ENCODE measurements around the gene AK8. TPM values are rescaled to one million over a fixed set of nuclear protein-coding genes. Genes with fewer than 3 reads are reported as not detected.

AK8 gene
- total RNA-seq, 2 experiments from 2014 or later: 0.27 TPM; not detected in 1

- no peak overlapping the region for H3K27ac ChIP-seq (ENCODE audit: low read depth, low read length, poor library complexity, severe bottlenecking)
- H3K9me3 ChIP-seq (ENCODE audit: low read length): no peaks in the 10 kb centered on the region
- ChIA-PET POLR2A (no interaction called here), CTCF (ENCODE audit: unreplicated experiment) (no interaction called here)
- H3K9me2 ChIP-seq (ENCODE audit: insufficient read depth, low read length): no peaks in the 10 kb centered on the region
- H3K4me1 ChIP-seq (ENCODE audit: insufficient read depth, low read length, poor library complexity, severe bottlenecking): no peaks in the 10 kb centered on the region
- H2AFZ ChIP-seq (ENCODE audit: low read length): no peak overlapping the region
- no TSS peak for BruUV-seq (replicated peaks)
- H3K79me2 ChIP-seq (ENCODE audit: insufficient read depth, low read depth, low read length): no peaks in the 10 kb centered on the region
- intact Hi-C loops (cut with micrococcal nuclease; ENCODE audit: unreplicated experiment): no loop called here
- no peak overlapping the region for H3K4me3 ChIP-seq (ENCODE audit: low read depth, low read length, poor library complexity, severe bottlenecking)
- TF ChIP-seq EZH2phosphoT487 (IDR thresholded peaks at IDR 0.05; ENCODE audit: borderline replicate concordance, low read depth, low read length) (no peak), CTCF (conservative IDR thresholded peaks at IDR 0.05; ENCODE audit: low read length) (no peak)
- no peaks in the 10 kb centered on the region for H3K36me3 ChIP-seq (ENCODE audit: insufficient read depth, low read length)
- no peak overlapping the region for H3K4me2 ChIP-seq (ENCODE audit: low read length)
- no peaks in the 10 kb centered on the region for H4K20me1 ChIP-seq (ENCODE audit: insufficient read depth, low read length)
- DNase-seq (ENCODE audit: low spot score): no peak
Measured at GRCh38 chr9:132842124-132843044, 35.7 kb downstream of the AK8 start.

GRCh38 chr9:132840980-132841379 is 37.1 kb downstream of the AK8 start:
- no peaks in the 10 kb centered on the region for H3K36me3 ChIP-seq (ENCODE audit: insufficient read depth, low read length)

More at GRCh38 chr9:132840980-132841379, 37.1 kb downstream of the AK8 start:
- Histone ChIP-seq H4K20me1 (ENCODE audit: insufficient read depth, low read length) (no peaks in the 10 kb centered on the region), H3K4me1 (ENCODE audit: insufficient read depth, low read length, poor library complexity, severe bottlenecking) (no peaks in the 10 kb centered on the region), H3K79me2 (ENCODE audit: insufficient read depth, low read depth, low read length) (no peaks in the 10 kb centered on the region), H3K4me3 (ENCODE audit: low read depth, low read length, poor library complexity, severe bottlenecking) (no peak overlapping the region), H3K4me2 (ENCODE audit: low read length) (no peak overlapping the region), H3K9me2 (ENCODE audit: insufficient read depth, low read length) (no peaks in the 10 kb centered on the region), H3K27ac (ENCODE audit: low read depth, low read length, poor library complexity, severe bottlenecking) (no peak overlapping the region), H2AFZ (ENCODE audit: low read length) (no peak overlapping the region), H3K9me3 (ENCODE audit: low read length) (no peaks in the 10 kb centered on the region)
- POLR2A ChIA-PET: interaction anchor here (0.6 kb wide), 1 partner anchor 80 kb away, joined by 3 read pairs; no protein-coding TSS in a partner anchor
- intact Hi-C loops (cut with micrococcal nuclease; ENCODE audit: unreplicated experiment): no loop called here
- DNase-seq (ENCODE audit: low spot score): no peak
- CTCF ChIA-PET (ENCODE audit: unreplicated experiment): no interaction called here
- no TSS peak for BruUV-seq (replicated peaks)
- no peak for TF ChIP-seq CTCF (conservative IDR thresholded peaks at IDR 0.05; ENCODE audit: low read length)
- no peak for TF ChIP-seq EZH2phosphoT487 (IDR thresholded peaks at IDR 0.05; ENCODE audit: borderline replicate concordance, low read depth, low read length)

Measured in OCI-LY7 (cell line).